ENCODE results near the gene EPHB3.

The EPHB3 gene

GRCh38 chr3:184552863-184553262, 8.7 kb upstream of the EPHB3 start:
- Histone ChIP-seq H3K4me1 (ENCODE audit: control insufficient read depth in 2 of 2, insufficient read depth in 1 of 2, low read depth in 1 of 2, low read length in 2 of 2) (peaks cover 0 to 10% of the 10 kb centered on the region in 2 donors), H3K9me3 (replicated peaks in 1 of 2; ENCODE audit: control insufficient read depth in 2 of 2, insufficient read depth in 1 of 2, low read depth in 1 of 2, low read length in 2 of 2) (no peaks in the 10 kb centered on the region), H2BK12ac (ENCODE audit: low read length) (no peak overlapping the region), H3K27me3 (ENCODE audit: control insufficient read depth in 3 of 3, insufficient read depth in 3 of 3, low read depth in 1 of 3, low read length in 3 of 3) (peaks cover 0 to 63% (median 0%) of the 10 kb centered on the region in 3 experiments), H3K4me3 (ENCODE audit: low read length in 2 of 2) (no peak overlapping the region), H2AFZ (ENCODE audit: low read length) (no peak overlapping the region), H2BK5ac (ENCODE audit: low read length) (no peak overlapping the region), H2AK5ac (ENCODE audit: low read depth, low read length) (no peak overlapping the region), H2BK120ac (ENCODE audit: low read depth, low read length) (no peak overlapping the region), H3K4me2 (ENCODE audit: insufficient read depth, low read length, poor library complexity, severe bottlenecking) (no peak overlapping the region), H2BK15ac (ENCODE audit: low read length) (no peak overlapping the region), H3K14ac (ENCODE audit: low read length) (no peak overlapping the region), H3K9ac (ENCODE audit: low read depth, low read length, poor library complexity) (peak overlapping the region; percentile 7), H3K27ac (replicated peaks; ENCODE audit: low read length) (no peak overlapping the region), H4K91ac (ENCODE audit: low read depth, low read length, poor library complexity) (no peak overlapping the region), H3K79me1 (ENCODE audit: low read depth, low read length) (no peaks in the 10 kb centered on the region), H3K4ac (ENCODE audit: low read length) (no peak overlapping the region), H4K8ac (ENCODE audit: low read depth, low read length) (no peak overlapping the region), H3K36me3 (replicated peaks in 1 of 2; ENCODE audit: control insufficient read depth in 2 of 2, insufficient read depth in 2 of 2, low read length in 2 of 2) (no peaks in the 10 kb centered on the region), H3K18ac (ENCODE audit: low read length) (no peak overlapping the region), H3K23ac (ENCODE audit: low read depth, low read length, poor library complexity) (no peak overlapping the region)
- WGBS, 2 donors (ENCODE audit: extremely low coverage in 2 of 2, insufficient read length in 2 of 2, insufficient replicate concordance in 1 of 2) = no CpG with 5 or more reads among the region's 13 CpGs
- no peak for DNase-seq (ENCODE audit: low spot score)

DNA sequence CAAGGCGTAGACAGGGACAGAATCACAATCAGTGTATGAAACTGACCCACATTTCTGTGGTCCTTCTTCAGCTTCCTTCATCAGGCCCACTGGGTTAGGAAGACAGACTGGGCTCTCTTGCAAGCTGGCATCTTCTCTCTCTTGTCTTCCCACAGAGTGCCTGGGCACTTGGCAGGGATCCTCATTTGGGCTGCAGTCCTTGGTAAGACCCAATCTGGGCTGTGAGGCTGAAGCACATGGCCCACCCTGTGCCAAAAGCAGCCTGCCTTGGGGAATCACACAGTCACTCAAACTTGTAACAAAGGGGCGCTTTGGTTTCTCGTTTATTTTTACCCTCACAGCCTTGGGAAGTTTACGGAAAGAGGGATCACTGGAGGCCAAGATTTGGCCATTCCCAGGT, 8.2 kb upstream of the EPHB3 start:
- Histone ChIP-seq H2BK15ac (ENCODE audit: low read length) (no peak overlapping the region), H2BK12ac (ENCODE audit: low read length) (no peak overlapping the region), H3K27me3 (ENCODE audit: control insufficient read depth in 3 of 3, insufficient read depth in 3 of 3, low read depth in 1 of 3, low read length in 3 of 3) (peaks cover 0 to 68% (median 0%) of the 10 kb centered on the region in 3 experiments), H3K9me3 (replicated peaks in 1 of 2; ENCODE audit: control insufficient read depth in 2 of 2, insufficient read depth in 1 of 2, low read depth in 1 of 2, low read length in 2 of 2) (no peaks in the 10 kb centered on the region), H3K18ac (ENCODE audit: low read length) (no peak overlapping the region), H3K36me3 (replicated peaks in 1 of 2; ENCODE audit: control insufficient read depth in 2 of 2, insufficient read depth in 2 of 2, low read length in 2 of 2) (no peaks in the 10 kb centered on the region), H3K23ac (ENCODE audit: low read depth, low read length, poor library complexity) (no peak overlapping the region), H4K8ac (ENCODE audit: low read depth, low read length) (no peak overlapping the region), H2BK5ac (ENCODE audit: low read length) (no peak overlapping the region), H3K4me1 (ENCODE audit: control insufficient read depth in 2 of 2, insufficient read depth in 1 of 2, low read depth in 1 of 2, low read length in 2 of 2) (peaks cover 0 to 11% of the 10 kb centered on the region in 2 donors), H3K4me3 (ENCODE audit: low read length in 2 of 2) (no peak overlapping the region), H2AFZ (ENCODE audit: low read length) (no peak overlapping the region), H4K91ac (ENCODE audit: low read depth, low read length, poor library complexity) (no peak overlapping the region), H2AK5ac (ENCODE audit: low read depth, low read length) (no peak overlapping the region), H3K14ac (ENCODE audit: low read length) (no peak overlapping the region), H3K4ac (ENCODE audit: low read length) (no peak overlapping the region), H3K27ac (replicated peaks; ENCODE audit: low read length) (no peak overlapping the region), H3K79me1 (ENCODE audit: low read depth, low read length) (no peaks in the 10 kb centered on the region), H2BK120ac (ENCODE audit: low read depth, low read length) (no peak overlapping the region), H3K9ac (ENCODE audit: low read depth, low read length, poor library complexity) (no peak overlapping the region), H3K4me2 (ENCODE audit: insufficient read depth, low read length, poor library complexity, severe bottlenecking) (no peak overlapping the region)
- no CpG with 5 or more reads among the region's 4 CpGs for WGBS, 2 donors (ENCODE audit: extremely low coverage in 2 of 2, insufficient read length in 2 of 2, insufficient replicate concordance in 1 of 2)
- no peak for DNase-seq (ENCODE audit: low spot score)

DNA sequence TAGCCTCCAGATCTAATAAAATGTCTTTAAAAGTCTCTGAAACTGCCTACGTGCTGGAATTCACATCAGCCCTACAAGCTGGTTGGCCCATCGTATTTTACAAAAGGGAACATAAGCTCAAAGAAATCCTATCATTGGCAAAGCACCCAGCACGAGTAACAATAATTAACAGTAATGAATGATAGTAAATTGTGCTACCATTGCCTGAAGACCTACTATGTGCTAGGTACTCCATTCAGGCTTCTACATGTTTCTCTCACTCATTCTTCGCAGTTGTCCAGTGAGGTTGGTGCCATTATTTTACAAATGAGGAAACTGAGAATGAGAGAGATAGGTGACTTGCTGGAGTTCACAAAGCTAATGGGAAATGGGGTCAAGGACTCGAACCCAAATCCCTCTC, 7.1 kb upstream of the EPHB3 start:
- no peak overlapping the region for H2AK5ac ChIP-seq (ENCODE audit: low read depth, low read length)
- H3K23ac ChIP-seq (ENCODE audit: low read depth, low read length, poor library complexity) = no peak overlapping the region

GRCh38 chr3:184556582-184557347, 4.8 kb upstream of the EPHB3 start:
- no peak overlapping the region for H4K91ac ChIP-seq (ENCODE audit: low read depth, low read length, poor library complexity)
- no peak overlapping the region for H2BK120ac ChIP-seq (ENCODE audit: low read depth, low read length)
- H3K9ac ChIP-seq (ENCODE audit: low read depth, low read length, poor library complexity) = no peak overlapping the region
- no peak overlapping the region for H2BK15ac ChIP-seq (ENCODE audit: low read length)
- H2BK12ac ChIP-seq (ENCODE audit: low read length) = no peak overlapping the region
- no peak overlapping the region for H3K23ac ChIP-seq (ENCODE audit: low read depth, low read length, poor library complexity)
- H3K27me3 ChIP-seq (ENCODE audit: control insufficient read depth in 3 of 3, insufficient read depth in 3 of 3, low read depth in 1 of 3, low read length in 3 of 3) = peaks cover 0 to 81% (median 6%) of the 10 kb centered on the region in 3 experiments
- no peak overlapping the region for H2AFZ ChIP-seq (ENCODE audit: low read length)
- H3K4ac ChIP-seq (ENCODE audit: low read length) = no peak overlapping the region
- no peak overlapping the region for H3K18ac ChIP-seq (ENCODE audit: low read length)
- no CpG with 5 or more reads among the region's 15 CpGs for WGBS, 2 donors (ENCODE audit: extremely low coverage in 2 of 2, insufficient read length in 2 of 2, insufficient replicate concordance in 1 of 2)
- no peak for DNase-seq (ENCODE audit: low spot score)
- no peak overlapping the region for H2BK5ac ChIP-seq (ENCODE audit: low read length)
- H3K27ac ChIP-seq (replicated peaks; ENCODE audit: low read length) = no peak overlapping the region
- H3K9me3 ChIP-seq (replicated peaks in 1 of 2; ENCODE audit: control insufficient read depth in 2 of 2, insufficient read depth in 1 of 2, low read depth in 1 of 2, low read length in 2 of 2) = no peaks in the 10 kb centered on the region
- H3K4me1 ChIP-seq (ENCODE audit: control insufficient read depth in 2 of 2, insufficient read depth in 1 of 2, low read depth in 1 of 2, low read length in 2 of 2) = peaks cover 0 to 14% of the 10 kb centered on the region in 2 donors
- H3K14ac ChIP-seq (ENCODE audit: low read length) = no peak overlapping the region
- no peak overlapping the region for H4K8ac ChIP-seq (ENCODE audit: low read depth, low read length)
- no peaks in the 10 kb centered on the region for H3K79me1 ChIP-seq (ENCODE audit: low read depth, low read length)
- no peak overlapping the region for H3K4me2 ChIP-seq (ENCODE audit: insufficient read depth, low read length, poor library complexity, severe bottlenecking)
- H2AK5ac ChIP-seq (ENCODE audit: low read depth, low read length) = peak overlapping the region; percentile 17
- no peaks in the 10 kb centered on the region for H3K36me3 ChIP-seq (replicated peaks in 1 of 2; ENCODE audit: control insufficient read depth in 2 of 2, insufficient read depth in 2 of 2, low read length in 2 of 2)
- H3K4me3 ChIP-seq (ENCODE audit: low read length in 2 of 2) = no peak overlapping the region

More for the DNA sequence above, 7.1 kb upstream of the EPHB3 start:
- Histone ChIP-seq H3K4me2 (ENCODE audit: insufficient read depth, low read length, poor library complexity, severe bottlenecking) (no peak overlapping the region), H3K79me1 (ENCODE audit: low read depth, low read length) (no peaks in the 10 kb centered on the region), H3K18ac (ENCODE audit: low read length) (no peak overlapping the region), H2BK5ac (ENCODE audit: low read length) (no peak overlapping the region), H4K91ac (ENCODE audit: low read depth, low read length, poor library complexity) (no peak overlapping the region), H3K9ac (ENCODE audit: low read depth, low read length, poor library complexity) (no peak overlapping the region), H3K4me3 (ENCODE audit: low read length in 2 of 2) (no peak overlapping the region), H3K4ac (ENCODE audit: low read length) (no peak overlapping the region), H4K8ac (ENCODE audit: low read depth, low read length) (no peak overlapping the region), H2BK12ac (ENCODE audit: low read length) (no peak overlapping the region), H2BK15ac (ENCODE audit: low read length) (no peak overlapping the region), H3K36me3 (replicated peaks in 1 of 2; ENCODE audit: control insufficient read depth in 2 of 2, insufficient read depth in 2 of 2, low read length in 2 of 2) (no peaks in the 10 kb centered on the region), H3K4me1 (ENCODE audit: control insufficient read depth in 2 of 2, insufficient read depth in 1 of 2, low read depth in 1 of 2, low read length in 2 of 2) (peaks cover 0 to 19% of the 10 kb centered on the region in 2 donors), H3K14ac (ENCODE audit: low read length) (no peak overlapping the region), H2AFZ (ENCODE audit: low read length) (no peak overlapping the region), H3K27ac (replicated peaks; ENCODE audit: low read length) (no peak overlapping the region), H3K9me3 (replicated peaks in 1 of 2; ENCODE audit: control insufficient read depth in 2 of 2, insufficient read depth in 1 of 2, low read depth in 1 of 2, low read length in 2 of 2) (no peaks in the 10 kb centered on the region), H3K27me3 (ENCODE audit: control insufficient read depth in 3 of 3, insufficient read depth in 3 of 3, low read depth in 1 of 3, low read length in 3 of 3) (peaks cover 0 to 79% (median 3%) of the 10 kb centered on the region in 3 experiments), H2BK120ac (ENCODE audit: low read depth, low read length) (no peak overlapping the region)
- no CpG with 5 or more reads among the region's 5 CpGs for WGBS, 2 donors (ENCODE audit: extremely low coverage in 2 of 2, insufficient read length in 2 of 2, insufficient replicate concordance in 1 of 2)
- DNase-seq (ENCODE audit: low spot score) = no peak
